SH-SY5Y (cell line): ENCODE data around the gene RHBDF2.
A peak's percentile ranks its signal among the peaks of the same experiment; 100 is the strongest.

Experiments used
- GATA2 ChIP-seq: IDR thresholded peaks from 2 replicates; pipeline ENCODE4 v1.6.1; 2011; ENCODE audit warnings: mild to moderate bottlenecking, low read depth, low read length
- GATA3 ChIP-seq: IDR thresholded peaks from 2 replicates; pipeline ENCODE4 v1.6.1; 2011; ENCODE audit warnings: low read depth, mild to moderate bottlenecking, low read length, moderate library complexity

Gene RHBDF2

GRCh38 chr17:76501018-76501826, at the start of gene RHBDF2:
TSS of gene RHBDF2 (minus strand) at chr17:76501423. CDS start at chr17:76481524, 19,899 bp downstream.
- no peak for TF ChIP-seq GATA3
- no peak for TF ChIP-seq GATA2

GRCh38 chr17:76549539-76549938, 48.3 kb upstream of the RHBDF2 start:
- no peak for TF ChIP-seq GATA2
- TF ChIP-seq GATA3 = no peak

- TF ChIP-seq GATA3 (no peak), GATA2 (no peak)
These were observed 47.9 kb upstream of the RHBDF2 start for GRCh38 chr17:76549215-76549518.

GRCh38 chr17:76548378-76549214, 47.4 kb upstream of the RHBDF2 start:
- no peak for TF ChIP-seq GATA3
- no peak for TF ChIP-seq GATA2

GRCh38 chr17:76547642-76548202, 46.5 kb upstream of the RHBDF2 start:
- no peak for TF ChIP-seq GATA2
- TF ChIP-seq GATA3 = no peak

DNA sequence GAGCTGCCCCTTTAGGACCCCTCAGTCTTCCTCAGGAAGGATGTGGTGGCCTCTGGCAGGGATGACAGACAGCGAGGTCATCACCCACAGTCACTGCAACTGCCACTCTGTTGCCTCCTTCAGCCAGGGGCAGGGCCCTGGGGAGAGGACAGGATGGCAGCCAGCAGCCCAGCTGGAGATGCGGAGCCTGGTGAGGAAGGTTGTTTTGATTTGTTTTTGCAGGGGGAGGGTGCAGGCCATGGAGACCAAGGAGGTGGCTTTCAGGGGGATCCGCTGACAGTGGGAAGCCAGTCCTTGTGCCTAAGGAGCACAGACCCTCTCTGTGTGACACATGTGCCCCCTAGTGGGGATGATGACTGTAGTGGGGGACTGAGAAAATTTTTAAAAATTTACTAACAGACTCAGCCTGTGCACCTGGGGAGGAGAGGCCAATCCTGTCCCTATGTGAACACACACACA, 46.0 kb upstream of the RHBDF2 start:
- TF ChIP-seq GATA2 (no peak), GATA3 (no peak)

DNA sequence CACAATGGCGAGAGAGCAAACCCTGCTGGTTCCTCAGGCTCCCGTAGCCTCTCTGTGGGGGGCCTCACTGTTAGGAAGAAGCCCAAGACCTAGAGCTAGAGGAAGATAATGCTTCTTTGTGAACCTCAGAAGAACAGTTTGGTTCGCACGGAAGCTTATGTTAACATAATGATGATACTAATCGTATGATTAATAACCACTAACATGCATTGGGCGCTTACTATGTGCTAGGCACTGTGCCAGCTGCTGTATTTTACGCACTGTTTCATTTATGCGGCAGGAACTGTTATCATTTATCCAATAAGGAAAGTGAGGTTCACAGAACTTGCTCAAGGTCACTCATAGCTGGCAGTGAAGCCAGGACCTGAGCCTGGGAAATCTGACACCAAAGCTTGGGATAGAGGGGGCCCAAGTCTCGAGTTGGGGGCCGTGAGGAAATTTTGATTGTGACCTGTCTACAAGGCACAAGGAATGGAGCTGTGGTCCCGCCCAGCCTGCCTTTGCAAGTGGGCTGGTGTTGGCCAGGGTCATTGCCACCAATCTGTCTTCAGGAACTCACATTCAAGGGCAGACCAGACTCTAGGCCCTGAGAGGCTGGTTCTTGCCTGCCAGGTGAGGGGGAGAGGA, 45.4 kb upstream of the RHBDF2 start:
- no peak for TF ChIP-seq GATA3
- no peak for TF ChIP-seq GATA2

- no peak for TF ChIP-seq GATA2
- TF ChIP-seq GATA3 = no peak
These were observed 44.8 kb upstream of the RHBDF2 start for GRCh38 chr17:76545918-76546555.

- TF ChIP-seq GATA2 (peak; percentile 85), GATA3 (no peak)
These were observed 43.5 kb upstream of the RHBDF2 start for GRCh38 chr17:76544546-76545365.

DNA sequence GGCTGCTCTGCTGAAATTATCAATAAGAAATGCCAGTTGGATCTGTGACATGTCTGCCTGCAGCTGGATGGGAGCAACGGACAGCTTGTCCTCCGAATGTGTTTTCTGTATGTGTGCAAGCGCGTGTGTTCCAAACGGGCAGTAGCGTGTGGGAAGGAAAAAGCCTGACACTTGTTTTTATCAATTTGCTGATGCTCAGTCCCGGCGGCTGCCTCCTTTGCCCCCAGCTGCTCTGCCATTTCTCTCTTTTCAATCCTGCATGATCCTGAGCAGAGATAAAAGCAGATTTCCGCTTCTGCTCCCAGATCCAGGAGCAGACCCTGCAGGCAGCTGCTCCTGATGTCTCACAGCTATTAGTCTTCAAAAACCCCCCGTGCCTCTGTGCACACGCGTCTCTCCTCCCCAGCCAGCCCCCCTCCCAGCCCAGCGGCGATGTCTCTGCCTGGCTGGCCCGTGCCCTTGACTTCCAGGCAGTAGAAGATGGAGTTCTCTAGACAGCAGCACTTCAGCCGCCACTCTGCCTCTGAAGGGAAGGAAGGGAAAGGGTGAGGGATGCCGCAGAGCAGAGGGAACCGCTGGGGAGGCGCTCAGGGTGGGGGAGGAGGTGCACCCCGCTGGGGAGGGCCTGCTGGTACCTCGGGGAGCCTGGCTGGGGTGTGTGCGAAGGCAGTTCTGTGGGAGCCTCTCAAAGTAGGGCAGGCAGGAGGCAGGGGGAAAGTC, 42.8 kb upstream of the RHBDF2 start:
- TF ChIP-seq GATA2 (peak; percentile 100), GATA3 (no peak; the same call in none of the 2 replicates)

GRCh38 chr17:76543482-76543825, 42.2 kb upstream of the RHBDF2 start:
- TF ChIP-seq GATA3 = no peak
- no peak for TF ChIP-seq GATA2

DNA sequence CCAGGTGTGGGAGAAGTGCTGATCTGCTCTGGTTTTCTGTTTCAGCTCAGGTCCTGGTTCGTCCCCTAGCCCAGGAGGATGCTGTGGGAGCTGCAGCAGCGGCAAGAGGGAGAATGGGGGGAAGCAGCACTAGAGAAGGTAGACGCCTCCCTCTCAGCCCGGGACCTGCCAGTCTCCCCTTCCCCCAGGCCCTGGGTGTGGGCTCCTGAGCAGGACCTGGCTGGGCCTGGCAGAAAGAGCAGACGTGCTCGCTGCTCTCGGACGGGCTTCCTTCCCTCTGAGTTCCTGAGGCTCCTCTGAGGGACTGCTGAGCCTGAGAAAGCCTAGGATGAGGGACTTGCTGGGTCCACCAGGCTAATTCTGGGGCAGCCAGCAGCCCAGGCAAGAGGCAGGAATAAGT, 41.8 kb upstream of the RHBDF2 start:
- TF ChIP-seq GATA2 = no peak
